ENCODE data around the gene FANCB. TPM values are rescaled to one million over a fixed set of nuclear protein-coding genes. Genes with fewer than 3 reads are reported as not detected.

The FANCB gene
- total RNA-seq, 1 donor from 2014 or later: 7.8 TPM

- Histone ChIP-seq H3K27ac (ENCODE audit: low read depth, low read length) (no peak overlapping the region), H3K9me3 (ENCODE audit: control insufficient read depth in 3 of 3, low read length in 3 of 3) (peaks cover 0 to 2% (median 0%) of the 10 kb centered on the region in 3 donors), H3K4me3 (ENCODE audit: low read length in 3 of 3) (no peak overlapping the region), H3K9ac (ENCODE audit: low read depth in 1 of 3, low read length in 3 of 3) (no peak overlapping the region), H3K4me1 (ENCODE audit: control insufficient read depth in 3 of 3, insufficient read depth in 3 of 3, low read length in 3 of 3) (no peaks in the 10 kb centered on the region), H3K27me3 (ENCODE audit: control insufficient read depth in 3 of 3, insufficient read depth in 3 of 3, low read length in 3 of 3) (no peaks in the 10 kb centered on the region), H3K36me3 (ENCODE audit: control insufficient read depth in 3 of 3, insufficient read depth in 3 of 3, low read length in 3 of 3) (no peaks in the 10 kb centered on the region)
These were observed 8.2 kb downstream of the FANCB start for GRCh38 chrX:14864631-14865030.

- no peaks in the 10 kb centered on the region for H3K27me3 ChIP-seq (ENCODE audit: control insufficient read depth in 3 of 3, insufficient read depth in 3 of 3, low read length in 3 of 3)
- H3K4me1 ChIP-seq (ENCODE audit: control insufficient read depth in 3 of 3, insufficient read depth in 3 of 3, low read length in 3 of 3): no peaks in the 10 kb centered on the region
- no peak overlapping the region for H3K4me3 ChIP-seq (ENCODE audit: low read length in 3 of 3)
- no peak overlapping the region for H3K27ac ChIP-seq (ENCODE audit: low read depth, low read length)
- H3K9ac ChIP-seq (ENCODE audit: low read depth in 1 of 3, low read length in 3 of 3): no peak overlapping the region
- H3K36me3 ChIP-seq (ENCODE audit: control insufficient read depth in 3 of 3, insufficient read depth in 3 of 3, low read length in 3 of 3): no peaks in the 10 kb centered on the region
- no peaks in the 10 kb centered on the region for H3K9me3 ChIP-seq (ENCODE audit: control insufficient read depth in 3 of 3, low read length in 3 of 3)
These were observed 21.3 kb downstream of the FANCB start for GRCh38 chrX:14851526-14851925.

GRCh38 chrX:14843666-14844065 is 29.2 kb downstream of the FANCB start:
- Histone ChIP-seq H3K36me3 (ENCODE audit: control insufficient read depth in 3 of 3, insufficient read depth in 3 of 3, low read length in 3 of 3) (no peaks in the 10 kb centered on the region), H3K9ac (ENCODE audit: low read depth in 1 of 3, low read length in 3 of 3) (no peak overlapping the region), H3K4me3 (ENCODE audit: low read length in 3 of 3) (no peak overlapping the region)

GRCh38 chrX:14837155-14837554 is 35.7 kb downstream of the FANCB start:
- no peak overlapping the region for H3K4me3 ChIP-seq (ENCODE audit: low read length in 3 of 3)
- H3K4me1 ChIP-seq (ENCODE audit: control insufficient read depth in 3 of 3, insufficient read depth in 3 of 3, low read length in 3 of 3): no peaks in the 10 kb centered on the region
- H3K9ac ChIP-seq (ENCODE audit: low read depth in 1 of 3, low read length in 3 of 3): no peak overlapping the region
- H3K27me3 ChIP-seq (ENCODE audit: control insufficient read depth in 3 of 3, insufficient read depth in 3 of 3, low read length in 3 of 3): no peaks in the 10 kb centered on the region
- H3K27ac ChIP-seq (ENCODE audit: low read depth, low read length): no peak overlapping the region
- H3K36me3 ChIP-seq (ENCODE audit: control insufficient read depth in 3 of 3, insufficient read depth in 3 of 3, low read length in 3 of 3): no peaks in the 10 kb centered on the region
- no peaks in the 10 kb centered on the region for H3K9me3 ChIP-seq (ENCODE audit: control insufficient read depth in 3 of 3, low read length in 3 of 3)

More at GRCh38 chrX:14843666-14844065, 29.2 kb downstream of the FANCB start:
- H3K9me3 ChIP-seq (ENCODE audit: control insufficient read depth in 3 of 3, low read length in 3 of 3): no peaks in the 10 kb centered on the region
- no peaks in the 10 kb centered on the region for H3K27me3 ChIP-seq (ENCODE audit: control insufficient read depth in 3 of 3, insufficient read depth in 3 of 3, low read length in 3 of 3)
- no peaks in the 10 kb centered on the region for H3K4me1 ChIP-seq (ENCODE audit: control insufficient read depth in 3 of 3, insufficient read depth in 3 of 3, low read length in 3 of 3)
- H3K27ac ChIP-seq (ENCODE audit: low read depth, low read length): no peak overlapping the region

GRCh38 chrX:14832586-14832985 is 40.3 kb downstream of the FANCB start:
- no peaks in the 10 kb centered on the region for H3K4me1 ChIP-seq (ENCODE audit: control insufficient read depth in 3 of 3, insufficient read depth in 3 of 3, low read length in 3 of 3)
- H3K9me3 ChIP-seq (ENCODE audit: control insufficient read depth in 3 of 3, low read length in 3 of 3): no peaks in the 10 kb centered on the region
- H3K27ac ChIP-seq (ENCODE audit: low read depth, low read length): no peak overlapping the region
- no peak overlapping the region for H3K9ac ChIP-seq (ENCODE audit: low read depth in 1 of 3, low read length in 3 of 3)
- no peak overlapping the region for H3K4me3 ChIP-seq (ENCODE audit: low read length in 3 of 3)
- H3K36me3 ChIP-seq (ENCODE audit: control insufficient read depth in 3 of 3, insufficient read depth in 3 of 3, low read length in 3 of 3): no peaks in the 10 kb centered on the region
- H3K27me3 ChIP-seq (ENCODE audit: control insufficient read depth in 3 of 3, insufficient read depth in 3 of 3, low read length in 3 of 3): no peaks in the 10 kb centered on the region

- no peak overlapping the region for H3K9ac ChIP-seq (ENCODE audit: low read depth in 1 of 3, low read length in 3 of 3)
- no peaks in the 10 kb centered on the region for H3K27me3 ChIP-seq (ENCODE audit: control insufficient read depth in 3 of 3, insufficient read depth in 3 of 3, low read length in 3 of 3)
- no peaks in the 10 kb centered on the region for H3K36me3 ChIP-seq (ENCODE audit: control insufficient read depth in 3 of 3, insufficient read depth in 3 of 3, low read length in 3 of 3)
- no peak overlapping the region for H3K27ac ChIP-seq (ENCODE audit: low read depth, low read length)
- no peaks in the 10 kb centered on the region for H3K9me3 ChIP-seq (ENCODE audit: control insufficient read depth in 3 of 3, low read length in 3 of 3)
- H3K4me3 ChIP-seq (ENCODE audit: low read length in 3 of 3): no peak overlapping the region
- no peaks in the 10 kb centered on the region for H3K4me1 ChIP-seq (ENCODE audit: control insufficient read depth in 3 of 3, insufficient read depth in 3 of 3, low read length in 3 of 3)
These were observed 40.7 kb downstream of the FANCB start for GRCh38 chrX:14832151-14832550.

- Histone ChIP-seq H3K27ac (ENCODE audit: low read depth, low read length) (no peak overlapping the region), H3K27me3 (ENCODE audit: control insufficient read depth in 3 of 3, insufficient read depth in 3 of 3, low read length in 3 of 3) (no peaks in the 10 kb centered on the region), H3K36me3 (ENCODE audit: control insufficient read depth in 3 of 3, insufficient read depth in 3 of 3, low read length in 3 of 3) (no peaks in the 10 kb centered on the region), H3K9ac (ENCODE audit: low read depth in 1 of 3, low read length in 3 of 3) (no peak overlapping the region), H3K9me3 (ENCODE audit: control insufficient read depth in 3 of 3, low read length in 3 of 3) (no peaks in the 10 kb centered on the region), H3K4me1 (ENCODE audit: control insufficient read depth in 3 of 3, insufficient read depth in 3 of 3, low read length in 3 of 3) (no peaks in the 10 kb centered on the region), H3K4me3 (ENCODE audit: low read length in 3 of 3) (no peak overlapping the region)
These were observed 43.2 kb downstream of the FANCB start for GRCh38 chrX:14829643-14830042.

- H3K9ac ChIP-seq (ENCODE audit: low read depth in 1 of 3, low read length in 3 of 3): no peak overlapping the region
- H3K9me3 ChIP-seq (ENCODE audit: control insufficient read depth in 3 of 3, low read length in 3 of 3): no peaks in the 10 kb centered on the region
- no peaks in the 10 kb centered on the region for H3K4me1 ChIP-seq (ENCODE audit: control insufficient read depth in 3 of 3, insufficient read depth in 3 of 3, low read length in 3 of 3)
- no peaks in the 10 kb centered on the region for H3K27me3 ChIP-seq (ENCODE audit: control insufficient read depth in 3 of 3, insufficient read depth in 3 of 3, low read length in 3 of 3)
- no peak overlapping the region for H3K4me3 ChIP-seq (ENCODE audit: low read length in 3 of 3)
- H3K36me3 ChIP-seq (ENCODE audit: control insufficient read depth in 3 of 3, insufficient read depth in 3 of 3, low read length in 3 of 3): no peaks in the 10 kb centered on the region
- H3K27ac ChIP-seq (ENCODE audit: low read depth, low read length): no peak overlapping the region
These were observed 46.5 kb downstream of the FANCB start for GRCh38 chrX:14826319-14826718.

GRCh38 chrX:14825851-14826250 is 47.0 kb downstream of the FANCB start:
- Histone ChIP-seq H3K4me3 (ENCODE audit: low read length in 3 of 3) (no peak overlapping the region), H3K36me3 (ENCODE audit: control insufficient read depth in 3 of 3, insufficient read depth in 3 of 3, low read length in 3 of 3) (no peaks in the 10 kb centered on the region), H3K9me3 (ENCODE audit: control insufficient read depth in 3 of 3, low read length in 3 of 3) (no peaks in the 10 kb centered on the region), H3K4me1 (ENCODE audit: control insufficient read depth in 3 of 3, insufficient read depth in 3 of 3, low read length in 3 of 3) (no peaks in the 10 kb centered on the region), H3K27me3 (ENCODE audit: control insufficient read depth in 3 of 3, insufficient read depth in 3 of 3, low read length in 3 of 3) (no peaks in the 10 kb centered on the region), H3K27ac (ENCODE audit: low read depth, low read length) (no peak overlapping the region), H3K9ac (ENCODE audit: low read depth in 1 of 3, low read length in 3 of 3) (no peak overlapping the region)

- Histone ChIP-seq H3K27ac (ENCODE audit: low read depth, low read length) (no peak overlapping the region), H3K9me3 (ENCODE audit: control insufficient read depth in 3 of 3, low read length in 3 of 3) (no peaks in the 10 kb centered on the region), H3K9ac (ENCODE audit: low read depth in 1 of 3, low read length in 3 of 3) (no peak overlapping the region), H3K4me1 (ENCODE audit: control insufficient read depth in 3 of 3, insufficient read depth in 3 of 3, low read length in 3 of 3) (no peaks in the 10 kb centered on the region), H3K36me3 (ENCODE audit: control insufficient read depth in 3 of 3, insufficient read depth in 3 of 3, low read length in 3 of 3) (no peaks in the 10 kb centered on the region), H3K27me3 (ENCODE audit: control insufficient read depth in 3 of 3, insufficient read depth in 3 of 3, low read length in 3 of 3) (no peaks in the 10 kb centered on the region), H3K4me3 (ENCODE audit: low read length in 3 of 3) (no peak overlapping the region)
These were observed 53.1 kb downstream of the FANCB start for GRCh38 chrX:14819769-14820168.

GRCh38 chrX:14817571-14817970 is 55.3 kb downstream of the FANCB start:
- H3K4me3 ChIP-seq (ENCODE audit: low read length in 3 of 3): no peak overlapping the region
- H3K36me3 ChIP-seq (ENCODE audit: control insufficient read depth in 3 of 3, insufficient read depth in 3 of 3, low read length in 3 of 3): no peaks in the 10 kb centered on the region
- no peaks in the 10 kb centered on the region for H3K4me1 ChIP-seq (ENCODE audit: control insufficient read depth in 3 of 3, insufficient read depth in 3 of 3, low read length in 3 of 3)
- H3K27me3 ChIP-seq (ENCODE audit: control insufficient read depth in 3 of 3, insufficient read depth in 3 of 3, low read length in 3 of 3): no peaks in the 10 kb centered on the region
- H3K9me3 ChIP-seq (ENCODE audit: control insufficient read depth in 3 of 3, low read length in 3 of 3): no peaks in the 10 kb centered on the region
- H3K27ac ChIP-seq (ENCODE audit: low read depth, low read length): no peak overlapping the region
- H3K9ac ChIP-seq (ENCODE audit: low read depth in 1 of 3, low read length in 3 of 3): no peak overlapping the region
